NCI-H2171 (cell line): ENCODE results near the gene RNF208.

ENCODE experiments used
- DNase-seq: peaks from one replicate; lab custom pipeline; 2025; lab: John Stamatoyannopoulos, UW

The RNF208 gene

GRCh38 chr9:137213160-137214060, 8.6 kb downstream of the RNF208 start:
- DNase-seq, result no peak

- no peak for DNase-seq
Measured at GRCh38 chr9:137212520-137212919, 9.5 kb downstream of the RNF208 start.

DNA sequence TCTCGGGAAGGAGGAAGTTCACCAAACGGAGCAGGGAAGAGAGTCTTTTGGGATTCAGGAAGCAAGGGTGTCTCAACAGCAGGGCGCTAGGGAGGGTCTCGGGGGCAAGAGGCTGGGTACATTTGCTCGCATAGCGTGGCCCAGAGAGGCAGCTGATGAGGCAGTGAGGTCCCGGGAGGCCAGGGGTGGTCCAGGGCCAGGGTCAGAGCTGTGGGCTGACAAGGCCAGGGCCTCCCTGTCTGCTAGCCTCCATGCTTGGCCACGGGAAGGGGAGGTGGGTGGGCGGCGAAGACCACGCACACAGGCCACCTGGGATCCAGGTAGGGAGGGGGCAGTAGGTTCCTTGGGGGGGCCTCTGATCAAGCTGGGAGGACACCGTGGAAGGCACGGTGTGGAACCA, 10.5 kb downstream of the RNF208 start:
- no peak for DNase-seq

DNA sequence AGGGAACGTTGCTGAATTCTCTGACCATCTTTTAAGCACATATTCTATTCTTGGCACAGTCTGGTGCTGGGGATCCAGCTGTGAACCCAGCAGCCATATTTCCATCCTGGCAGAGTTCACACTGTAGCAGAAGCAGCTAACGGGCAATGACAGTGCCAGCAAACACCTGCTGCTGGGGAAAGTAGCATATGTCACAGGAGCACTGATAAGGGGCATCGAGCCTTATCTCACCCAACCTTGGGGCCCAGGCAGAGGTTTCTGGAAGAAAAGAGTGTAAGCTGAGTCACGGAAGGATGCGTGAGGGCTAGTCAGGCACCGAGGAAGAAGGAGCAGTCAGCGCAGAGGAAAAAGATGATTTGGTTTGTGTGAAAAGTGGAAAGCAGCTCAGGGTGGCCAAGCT, 15.4 kb downstream of the RNF208 start:
- DNase-seq, result no peak

- peak; percentile 92 for DNase-seq
Measured at GRCh38 chr9:137205126-137206069, 16.6 kb downstream of the RNF208 start, which contains the start of the genes NDOR1 and TMEM203. NDOR1 (plus strand) TSS chr9:137205700; CDS start chr9:137205778, 78 bp downstream. TMEM203 (minus strand) TSS chr9:137205648; CDS start chr9:137205414, 234 bp downstream.

DNA sequence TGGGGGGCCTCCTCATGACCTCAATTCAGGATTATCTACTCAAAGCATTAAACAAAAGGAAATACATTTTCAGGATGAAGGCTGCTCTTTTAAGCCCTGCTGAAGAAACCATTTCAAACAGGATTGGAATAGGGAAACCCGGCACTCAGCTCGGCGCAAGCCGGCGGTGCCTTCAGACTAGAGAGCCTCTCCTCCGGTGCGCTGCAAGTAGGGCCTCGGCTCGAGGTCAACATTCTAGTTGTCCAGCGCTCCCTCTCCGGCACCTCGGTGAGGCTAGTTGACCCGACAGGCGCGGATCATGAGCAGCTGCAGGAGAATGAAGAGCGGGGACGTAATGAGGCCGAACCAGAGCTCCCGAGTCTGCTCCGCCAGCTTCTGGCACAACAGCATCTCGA, 17.3 kb downstream of the RNF208 start:
- no peak for DNase-seq

- DNase-seq, result no peak
Measured at GRCh38 chr9:137202966-137203365, 19.1 kb downstream of the RNF208 start.

- DNase-seq, result no peak
Measured at GRCh38 chr9:137201205-137201868, 20.7 kb downstream of the RNF208 start.

- DNase-seq, result peak; percentile 100
Measured at GRCh38 chr9:137200311-137201204, 21.5 kb downstream of the RNF208 start, which contains the start of gene TPRN. TPRN (minus strand) TSS chr9:137200741; CDS start chr9:137200711, 30 bp downstream.

DNA sequence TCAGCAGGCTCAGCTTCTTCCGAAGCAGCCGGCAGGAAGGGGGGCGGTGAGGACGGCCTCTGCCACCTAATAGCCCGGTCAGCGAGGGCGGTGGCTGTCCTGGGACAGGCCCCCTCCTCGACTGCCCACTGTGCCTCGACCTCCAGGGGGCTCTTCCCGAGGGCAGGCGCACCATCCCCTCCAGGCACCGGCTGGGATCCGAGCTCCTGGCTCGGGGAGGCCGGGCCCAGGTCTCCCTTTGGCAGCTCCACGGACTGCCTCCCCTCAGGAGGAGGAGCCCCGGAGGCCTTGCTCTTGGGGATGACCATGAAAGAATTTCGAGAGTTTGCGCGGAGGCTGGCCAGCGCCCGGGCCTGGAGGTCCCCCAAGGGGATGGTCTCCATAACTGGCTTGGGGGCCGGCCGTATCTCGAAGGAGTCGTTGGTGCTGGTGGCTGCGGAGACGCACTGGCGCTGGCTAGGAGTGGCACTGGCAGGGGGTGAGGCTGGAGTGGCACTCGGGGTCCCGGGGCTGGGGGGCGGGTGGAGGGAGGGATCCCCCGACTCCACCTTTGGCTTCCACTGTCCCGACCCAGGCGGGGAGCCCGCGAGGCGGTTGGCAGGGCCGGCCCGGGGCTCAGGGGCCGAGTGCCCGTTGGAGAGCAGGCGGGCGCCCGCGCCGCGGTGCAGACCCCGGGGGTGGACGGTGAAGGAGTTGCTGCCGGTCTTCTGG, 22.5 kb downstream of the RNF208 start:
- DNase-seq, result no peak

GRCh38 chr9:137198902-137199283, 23.1 kb downstream of the RNF208 start:
- no peak for DNase-seq

DNA sequence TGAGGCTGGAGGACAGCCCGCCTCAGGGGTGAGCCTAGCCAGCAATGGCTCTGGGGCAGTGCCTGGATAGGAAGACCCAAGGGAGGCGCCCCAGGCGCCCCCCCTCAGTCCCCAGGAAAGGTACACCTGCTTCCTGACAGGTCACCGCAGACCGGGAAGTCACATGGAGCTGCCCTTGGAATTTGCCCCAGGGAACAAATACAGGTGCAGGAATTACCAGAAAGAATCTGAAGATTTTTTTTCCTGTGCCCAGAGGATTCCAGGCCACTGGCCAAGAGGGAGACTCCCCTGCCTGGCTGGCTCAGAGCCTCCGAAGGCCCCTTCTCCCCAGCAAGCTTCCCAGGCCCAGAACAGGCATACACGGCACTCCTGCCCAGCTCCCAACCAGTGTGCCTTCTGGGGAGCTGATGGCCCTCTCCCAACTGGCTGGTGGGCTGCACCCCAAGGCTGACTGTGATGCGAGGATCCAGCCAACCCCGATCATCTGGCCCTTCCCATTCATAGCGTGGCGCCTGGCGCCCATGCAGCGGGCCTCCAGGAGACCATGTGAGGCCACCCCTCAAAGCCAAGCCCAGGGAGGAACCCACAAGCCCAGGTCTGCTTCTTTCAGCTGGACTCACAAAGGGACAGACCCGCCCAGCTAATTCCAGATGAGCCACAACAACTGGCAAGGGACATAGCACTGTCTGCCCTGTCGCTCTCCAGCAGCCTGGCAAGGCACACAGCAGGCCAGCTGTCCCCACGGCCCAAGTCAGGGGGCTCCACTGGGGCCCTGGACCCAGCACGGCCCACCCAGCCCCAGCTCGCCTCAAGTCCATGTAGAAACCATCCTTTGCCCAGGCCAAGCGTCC, 23.8 kb downstream of the RNF208 start:
- DNase-seq, result no peak

DNA sequence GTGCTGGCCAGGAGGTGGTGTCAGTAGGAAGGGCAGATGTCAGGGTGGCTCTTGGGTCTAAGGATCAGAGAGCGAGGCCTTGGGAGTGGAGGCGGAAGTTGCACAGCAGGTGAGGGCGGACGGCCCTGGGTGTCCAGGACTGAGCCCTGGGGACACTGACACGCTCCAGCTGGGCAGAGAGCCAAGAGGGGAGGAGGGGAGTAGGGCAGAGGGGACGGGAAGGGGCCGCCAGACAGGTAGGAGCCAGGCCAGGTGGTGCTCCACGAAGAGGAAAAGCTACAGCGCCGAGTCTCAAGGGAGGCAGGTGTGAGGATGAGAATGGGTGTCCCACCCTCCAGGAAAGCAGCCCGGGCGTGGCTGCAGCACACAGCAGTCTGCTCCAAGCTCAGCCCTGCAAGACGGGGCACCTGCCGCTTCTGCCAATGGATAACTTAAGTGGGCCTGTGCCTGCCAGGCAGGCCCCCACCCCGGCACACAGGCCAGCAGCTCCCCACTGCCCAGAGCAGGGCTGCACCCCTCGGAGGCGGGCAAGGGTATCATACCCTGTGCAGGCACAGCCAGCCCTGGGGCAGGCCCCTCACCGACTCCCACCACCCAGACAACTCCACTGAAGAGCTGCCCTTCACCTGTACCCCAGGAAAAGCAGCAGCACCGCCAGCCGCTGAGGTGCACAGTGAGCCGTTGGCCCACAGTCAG, 26.4 kb downstream of the RNF208 start:
- DNase-seq, result peak; percentile 99

- DNase-seq, result peak; percentile 80
Measured at GRCh38 chr9:137194909-137195308, 27.1 kb downstream of the RNF208 start.

GRCh38 chr9:137194388-137194787, 27.7 kb downstream of the RNF208 start:
- DNase-seq, result no peak

DNA sequence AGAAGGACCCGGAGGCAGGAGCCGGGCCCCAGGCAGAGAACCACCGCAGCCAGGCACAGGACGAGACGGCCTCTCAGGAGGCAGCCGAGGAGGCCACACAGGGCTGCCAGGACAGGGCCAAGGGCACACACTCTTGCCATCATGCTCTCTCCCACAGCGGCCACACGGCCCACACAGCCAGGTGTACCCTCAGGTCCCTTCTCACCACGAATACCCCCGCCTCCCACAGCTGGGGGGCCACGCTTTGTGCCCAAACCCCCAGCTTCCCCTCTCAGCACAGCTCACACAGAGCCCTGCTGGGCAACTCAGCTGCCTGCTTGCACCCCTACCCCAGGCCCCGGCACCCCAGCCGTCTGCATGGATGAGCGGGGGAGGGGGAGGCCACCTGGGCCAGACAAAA, 28.3 kb downstream of the RNF208 start:
- DNase-seq, result no peak

- no peak for DNase-seq
Measured at GRCh38 chr9:137192859-137193258, 29.2 kb downstream of the RNF208 start.

GRCh38 chr9:137192448-137192780, 29.6 kb downstream of the RNF208 start:
- DNase-seq, result no peak
